Measurements from ENCODE around the gene INA.

Gene INA

GRCh38 chr10:103333934-103334520, 57.1 kb downstream of the INA start:
- DNase-seq (ENCODE audit: insufficient read length, low spot score) (no peak), FAIRE-seq (no peak)
- TF ChIP-seq POLR2AphosphoS5 (IDR thresholded peaks at IDR 0.05; ENCODE audit: low read depth, low read length) (no peak), SPI1 (IDR thresholded peaks at IDR 0.05; ENCODE audit: low read depth, low read length) (no peak), POLR2A (IDR thresholded peaks at IDR 0.05; ENCODE audit: low read depth, low read length) (no peak), TAF1 (IDR thresholded peaks at IDR 0.05; ENCODE audit: low read depth, low read length) (no peak), POU2F2 (IDR thresholded peaks at IDR 0.05; ENCODE audit: low read depth, low read length) (no peak), PAX5 (IDR thresholded peaks at IDR 0.05; ENCODE audit: insufficient read depth, low read length, severe bottlenecking) (no peak)

DNA sequence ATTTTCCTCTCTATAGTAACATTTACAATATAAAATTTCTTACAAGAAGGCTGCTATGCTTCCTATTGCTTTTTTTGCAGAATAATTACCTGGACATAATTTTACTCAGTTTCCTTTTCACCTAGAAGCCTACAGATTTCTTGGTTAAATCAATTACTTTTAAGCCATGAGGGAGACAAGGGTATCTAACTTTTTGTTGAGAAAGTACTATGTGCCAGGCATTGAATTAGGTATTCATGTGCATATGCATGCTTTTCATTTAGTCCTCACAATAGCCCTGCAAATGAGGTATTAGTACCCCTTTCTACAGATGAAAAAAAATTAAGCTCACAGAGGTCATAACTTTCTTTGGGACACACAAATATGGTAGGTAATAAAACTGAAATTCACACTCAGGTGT, 57.6 kb downstream of the INA start:
- TF ChIP-seq POLR2AphosphoS5 (IDR thresholded peaks at IDR 0.05; ENCODE audit: low read depth, low read length) (no peak), POU2F2 (IDR thresholded peaks at IDR 0.05; ENCODE audit: low read depth, low read length) (no peak), SPI1 (IDR thresholded peaks at IDR 0.05; ENCODE audit: low read depth, low read length) (no peak), TAF1 (IDR thresholded peaks at IDR 0.05; ENCODE audit: low read depth, low read length) (no peak), PAX5 (IDR thresholded peaks at IDR 0.05; ENCODE audit: insufficient read depth, low read length, severe bottlenecking) (no peak), POLR2A (IDR thresholded peaks at IDR 0.05; ENCODE audit: low read depth, low read length) (no peak)
- FAIRE-seq (no peak), DNase-seq (ENCODE audit: insufficient read length, low spot score) (no peak)

DNA sequence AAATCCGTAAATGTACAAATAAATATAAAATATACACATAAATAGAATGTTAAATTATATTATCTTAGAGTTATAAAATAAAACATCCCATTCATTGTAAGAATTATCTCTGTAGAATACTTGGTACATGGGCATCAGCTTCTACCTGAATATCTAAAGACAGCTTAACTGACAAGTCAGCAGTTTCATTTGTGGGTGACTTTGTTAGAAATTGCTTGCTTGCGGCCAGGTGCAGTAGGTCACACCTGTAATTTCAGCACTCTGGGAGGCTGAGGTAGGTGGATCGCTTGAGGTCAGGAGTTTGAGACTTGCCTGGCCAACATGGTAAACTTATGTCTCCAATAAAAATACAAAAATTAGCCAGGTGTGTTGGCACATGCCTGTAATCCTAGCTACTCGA, 59.4 kb downstream of the INA start:
- FAIRE-seq: no peak
- no peak for DNase-seq (ENCODE audit: insufficient read length, low spot score)

More for the DNA sequence above, 59.4 kb downstream of the INA start:
- TF ChIP-seq PAX5 (IDR thresholded peaks at IDR 0.05; ENCODE audit: insufficient read depth, low read length, severe bottlenecking): no peak

Measured in GM12891 (cell line).